ENCODE results near the gene PLAC1.

Gene PLAC1

GRCh38 chrX:134537179-134537955, 120.9 kb downstream of the PLAC1 start:
- no peak for DNase-seq

GRCh38 chrX:134533952-134534351, 124.3 kb downstream of the PLAC1 start:
- DNase-seq: no peak

- DNase-seq: no peak
Observed at GRCh38 chrX:134533352-134533751, 124.9 kb downstream of the PLAC1 start.

- DNase-seq: no peak
Observed at GRCh38 chrX:134530845-134531244, 127.4 kb downstream of the PLAC1 start.

- no peak for DNase-seq
Observed at GRCh38 chrX:134529481-134529880, 128.8 kb downstream of the PLAC1 start.

DNA sequence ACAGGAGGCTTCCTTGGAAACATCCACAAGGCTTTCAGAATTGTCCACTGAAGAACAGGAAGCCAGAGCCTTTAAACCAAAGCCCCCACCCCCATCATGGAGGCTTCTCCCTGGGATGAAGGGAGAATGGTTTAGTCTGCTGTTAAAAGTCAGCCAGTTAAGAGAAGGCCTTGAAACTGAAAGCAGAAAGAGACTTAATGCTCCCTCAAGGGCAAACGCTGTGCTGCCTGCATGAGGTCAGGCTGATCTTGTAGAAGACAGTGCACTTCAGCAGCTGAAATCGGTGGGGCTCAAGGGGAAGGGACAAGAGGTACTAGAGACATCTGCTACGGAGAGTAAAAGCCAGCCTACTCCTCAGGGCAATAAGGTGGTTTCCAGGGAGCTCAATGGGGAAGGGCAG, 129.3 kb downstream of the PLAC1 start:
- no peak for DNase-seq

GRCh38 chrX:134526399-134526798, 131.9 kb downstream of the PLAC1 start:
- DNase-seq: no peak

DNA sequence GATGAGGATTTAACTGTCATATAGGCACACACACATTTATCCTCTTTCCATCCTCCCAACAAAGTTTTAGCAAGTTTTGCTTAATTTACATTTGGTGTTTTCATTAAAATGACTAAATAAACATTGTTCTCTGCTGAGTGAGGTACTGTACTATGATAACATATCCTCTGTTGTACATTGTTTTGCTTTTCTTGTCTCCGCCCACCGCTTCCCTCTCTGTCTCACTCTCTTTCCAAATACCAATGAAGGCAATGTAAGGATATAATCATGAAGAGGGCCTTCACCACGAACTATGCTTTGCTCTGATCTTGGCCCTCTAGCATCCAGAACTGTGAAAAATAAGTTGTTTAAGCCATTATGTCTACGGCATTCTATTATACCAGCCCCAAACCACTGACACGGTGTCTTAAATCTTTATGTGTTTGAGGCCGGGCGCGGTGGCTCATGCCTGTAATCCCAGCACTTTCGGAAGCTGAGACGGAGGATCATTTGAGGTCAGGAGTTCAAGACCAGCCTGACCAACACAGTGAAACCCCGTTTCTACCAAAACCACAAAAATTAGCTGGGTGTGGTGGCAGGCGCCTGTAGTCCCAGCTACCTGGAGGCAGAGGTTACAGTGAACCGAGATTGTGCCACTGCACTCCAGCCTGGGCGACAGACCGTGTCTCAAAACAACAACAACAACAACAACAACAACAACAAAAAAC, 133.0 kb downstream of the PLAC1 start:
- DNase-seq: no peak

- DNase-seq: no peak
Observed at GRCh38 chrX:134524181-134524580, 134.1 kb downstream of the PLAC1 start.

DNA sequence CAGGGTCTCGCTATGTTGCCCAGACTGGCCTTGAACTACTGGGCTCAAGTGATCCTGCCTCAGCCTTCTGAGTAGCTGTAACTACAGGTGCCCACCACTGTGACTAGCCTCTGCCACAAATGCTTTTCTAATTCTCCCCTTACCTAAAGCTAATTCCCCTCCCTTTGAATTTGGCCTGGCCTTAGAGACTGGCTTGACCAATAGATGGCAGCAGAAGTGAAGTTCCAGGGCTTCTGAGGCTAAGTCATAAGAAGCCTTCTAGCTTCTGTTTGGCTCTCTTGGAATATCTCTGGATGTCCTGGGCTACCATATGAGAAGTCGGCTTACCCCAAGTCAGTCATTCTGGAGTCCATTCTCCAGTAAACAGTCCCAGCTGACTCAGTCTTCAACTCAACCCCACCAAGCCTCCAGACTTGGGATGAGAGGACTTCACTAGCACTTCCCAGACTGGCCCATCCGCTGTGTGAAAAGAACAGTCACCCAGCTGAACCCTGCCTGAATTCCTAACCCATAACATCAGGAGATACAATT, 137.3 kb downstream of the PLAC1 start:
- DNase-seq: no peak
